HL-60/S4 treated with phorbol 12-myristate 13-acetate at 8.2 ng/mL for 4 days and 3 days (cell line): ENCODE results near the gene UFSP1.
"Not testable (repeated sequence)": the region's sequence is repeated elsewhere in the genome, so short reads cannot be mapped to it uniquely, and the experiment has no call there.

Experiments used
- in situ Hi-C: fragments of 300-500 bp; cut with MboI; formaldehyde crosslinking; loops from 2 replicates; pipeline ENCODE4 v1.15.0; 2022; ENCODE audit warnings: low sequenced_read_pairs

Gene UFSP1

GRCh38 chr7:100864263-100864845, 25.2 kb downstream of the UFSP1 start:
- in situ Hi-C loops = no loop called here

GRCh38 chr7:100863406-100863950, 26.0 kb downstream of the UFSP1 start:
- in situ Hi-C loops = no loop called here

GRCh38 chr7:100861616-100861985, 27.9 kb downstream of the UFSP1 start:
- in situ Hi-C loops = no loop called here

DNA sequence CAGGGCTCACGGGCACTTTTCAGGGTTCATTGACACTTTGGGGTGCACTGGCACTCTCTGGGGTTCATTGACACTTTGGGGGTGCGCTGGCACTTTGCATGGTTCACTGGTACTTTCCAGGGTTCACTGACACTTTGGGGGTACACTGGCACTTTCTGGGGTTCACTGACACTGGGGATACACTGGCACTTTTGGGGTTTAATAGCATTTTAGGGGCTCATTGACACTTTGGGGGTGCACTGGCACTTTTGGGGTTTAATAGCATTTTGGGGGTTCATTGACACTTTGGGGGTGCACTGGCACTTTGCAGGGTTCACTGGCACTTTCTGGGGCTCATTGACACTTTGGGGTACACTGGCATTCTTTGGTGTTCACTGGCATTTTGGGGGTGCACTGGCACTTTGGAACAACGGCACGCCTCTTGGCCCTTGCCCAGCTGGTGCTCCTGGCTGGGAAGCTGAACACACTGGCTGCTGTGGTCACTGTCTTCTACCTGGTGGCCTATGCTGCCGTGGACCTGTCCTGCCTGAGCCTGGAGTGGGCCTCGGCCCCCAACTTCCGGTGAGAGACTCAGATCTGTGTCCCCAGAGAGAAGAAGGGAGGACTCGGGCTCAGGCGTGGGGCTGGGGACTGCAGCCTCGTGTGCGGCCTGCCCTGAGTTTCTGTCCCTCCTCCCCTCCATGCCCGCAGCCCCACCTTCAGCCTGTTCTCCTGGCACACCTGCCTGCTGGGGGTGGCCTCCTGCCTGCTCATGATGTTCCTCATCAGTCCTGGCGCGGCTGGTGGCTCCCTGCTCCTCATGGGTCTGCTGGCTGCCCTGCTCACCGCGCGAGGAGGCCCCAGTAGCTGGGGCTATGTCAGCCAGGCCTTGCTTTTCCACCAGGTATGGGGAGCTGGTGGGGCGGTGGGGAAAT, 28.6 kb downstream of the UFSP1 start:
- in situ Hi-C loops = no loop called here

GRCh38 chr7:100859856-100860255, 29.7 kb downstream of the UFSP1 start:
- in situ Hi-C loops = no loop called here

- in situ Hi-C loops = no loop called here
Measured at GRCh38 chr7:100856871-100857282, 32.6 kb downstream of the UFSP1 start.

GRCh38 chr7:100855515-100855914, 34.0 kb downstream of the UFSP1 start:
- in situ Hi-C loops = no loop called here

DNA sequence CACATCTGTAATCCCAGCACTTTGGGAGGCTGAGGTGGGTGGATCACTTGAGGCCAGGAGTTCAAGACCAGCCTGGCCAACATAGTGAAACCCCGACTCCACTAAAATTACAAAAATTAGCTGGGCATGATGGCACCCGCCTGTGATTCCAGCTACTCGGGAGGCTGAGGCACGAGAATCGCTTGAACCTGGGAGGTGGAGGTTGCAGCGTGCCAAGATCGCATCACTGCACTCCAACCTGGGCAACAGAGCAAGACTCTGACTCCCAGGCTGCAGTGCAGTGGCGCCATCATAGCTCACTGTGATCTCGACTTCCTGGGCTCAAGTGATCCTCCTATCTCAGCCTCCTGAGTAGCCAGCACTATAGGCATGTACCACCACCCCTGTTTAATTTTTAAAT, 34.6 kb downstream of the UFSP1 start:
- in situ Hi-C loops = not testable (repeated sequence)

DNA sequence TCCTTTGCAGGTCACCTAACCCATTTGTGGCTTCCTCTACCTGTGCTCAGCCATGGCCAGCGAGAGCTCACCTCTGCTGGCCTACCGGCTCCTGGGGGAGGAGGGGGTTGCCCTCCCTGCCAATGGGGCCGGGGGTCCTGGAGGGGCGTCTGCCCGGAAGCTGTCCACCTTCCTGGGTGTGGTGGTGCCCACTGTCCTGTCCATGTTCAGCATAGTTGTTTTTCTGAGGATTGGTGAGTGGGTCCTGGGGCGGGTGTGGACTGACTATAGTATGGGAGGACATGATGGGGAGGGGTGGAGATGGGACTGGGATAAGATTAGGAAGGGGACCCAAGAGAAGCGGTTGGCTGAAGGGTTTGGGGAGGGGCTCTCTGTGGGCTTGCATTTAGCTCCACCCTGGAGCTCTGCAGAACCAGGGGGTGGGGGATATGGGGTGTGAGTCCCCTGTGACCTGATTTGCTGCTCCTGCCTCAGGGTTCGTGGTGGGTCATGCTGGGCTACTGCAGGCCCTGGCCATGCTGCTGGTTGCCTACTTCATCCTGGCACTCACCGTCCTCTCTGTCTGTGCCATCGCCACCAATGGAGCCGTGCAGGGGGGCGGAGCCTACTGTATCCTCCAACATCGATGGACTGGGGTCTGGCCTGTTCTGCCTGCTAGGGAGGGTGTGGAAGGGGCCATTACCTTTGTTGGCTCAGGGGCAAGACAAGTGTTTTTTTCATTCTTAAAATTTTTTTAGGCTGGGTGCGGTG, 35.2 kb downstream of the UFSP1 start:
- in situ Hi-C loops = no loop called here

DNA sequence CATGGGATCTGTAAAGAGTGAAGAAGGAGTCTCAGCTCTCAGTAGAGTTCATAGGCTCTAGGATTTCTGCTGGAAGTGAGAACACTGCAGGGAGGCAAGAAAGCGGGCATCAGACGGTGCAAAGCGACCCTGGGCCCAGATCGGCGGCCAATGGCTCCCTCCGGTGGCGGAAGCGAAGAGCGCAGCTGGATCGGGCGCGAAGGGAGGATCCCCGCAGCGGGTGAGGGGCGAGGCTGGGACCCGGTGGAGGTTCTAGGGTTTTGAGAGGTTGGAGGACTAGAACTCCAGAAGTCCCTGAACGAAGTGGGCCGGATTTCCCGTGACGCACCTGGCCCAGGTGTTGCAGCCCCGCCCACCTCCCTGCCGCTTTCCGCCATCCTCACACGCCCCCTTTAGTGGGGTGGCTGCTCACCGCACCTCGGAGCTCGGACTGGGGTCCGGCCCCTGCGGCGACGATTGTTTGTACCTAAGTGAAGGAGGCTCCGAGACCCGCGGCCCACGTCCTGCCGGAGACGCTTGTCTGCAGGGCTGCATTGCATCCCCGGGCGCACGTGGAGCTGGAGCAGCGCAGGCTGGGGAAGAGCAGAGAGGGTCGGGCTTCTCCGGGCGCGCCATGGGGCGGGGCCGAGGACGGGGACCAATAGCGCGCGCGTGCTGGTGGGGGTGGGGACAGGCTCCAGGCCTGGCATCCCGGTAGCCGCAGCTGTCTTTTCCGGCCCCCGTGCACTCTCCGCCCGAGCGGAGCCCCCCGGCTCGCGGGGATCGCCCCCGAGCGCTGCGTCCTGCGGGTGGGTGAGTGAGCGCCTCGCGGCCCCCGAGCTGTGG, 37.3 kb downstream of the UFSP1 start, which contains the start of gene SLC12A9:
Gene SLC12A9, plus strand, starts transcription at position 666 of the 825 bp plus-strand sequence. CDS start 1,485 bp downstream, outside the sequence.
- in situ Hi-C loops = no loop called here

DNA sequence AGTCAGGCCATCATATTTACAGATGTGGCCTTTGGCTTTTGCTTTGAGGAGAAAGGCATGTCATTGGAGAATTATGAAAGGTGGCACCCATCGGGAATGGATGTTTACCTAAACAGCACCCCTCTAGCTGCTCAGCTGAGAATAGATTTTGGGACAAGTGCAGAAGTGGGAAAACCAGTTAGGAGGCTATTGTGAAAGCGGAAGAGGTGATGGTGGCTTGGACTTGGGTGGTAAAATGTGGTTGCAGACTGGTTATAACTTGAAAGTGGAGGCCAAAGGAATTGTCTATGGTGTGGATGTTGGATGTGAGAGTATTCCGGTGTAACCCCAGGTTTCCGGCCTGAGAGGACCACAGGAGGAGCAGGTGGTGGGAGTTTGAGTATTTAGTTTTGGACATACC, 42.2 kb downstream of the UFSP1 start:
- in situ Hi-C loops = no loop called here

DNA sequence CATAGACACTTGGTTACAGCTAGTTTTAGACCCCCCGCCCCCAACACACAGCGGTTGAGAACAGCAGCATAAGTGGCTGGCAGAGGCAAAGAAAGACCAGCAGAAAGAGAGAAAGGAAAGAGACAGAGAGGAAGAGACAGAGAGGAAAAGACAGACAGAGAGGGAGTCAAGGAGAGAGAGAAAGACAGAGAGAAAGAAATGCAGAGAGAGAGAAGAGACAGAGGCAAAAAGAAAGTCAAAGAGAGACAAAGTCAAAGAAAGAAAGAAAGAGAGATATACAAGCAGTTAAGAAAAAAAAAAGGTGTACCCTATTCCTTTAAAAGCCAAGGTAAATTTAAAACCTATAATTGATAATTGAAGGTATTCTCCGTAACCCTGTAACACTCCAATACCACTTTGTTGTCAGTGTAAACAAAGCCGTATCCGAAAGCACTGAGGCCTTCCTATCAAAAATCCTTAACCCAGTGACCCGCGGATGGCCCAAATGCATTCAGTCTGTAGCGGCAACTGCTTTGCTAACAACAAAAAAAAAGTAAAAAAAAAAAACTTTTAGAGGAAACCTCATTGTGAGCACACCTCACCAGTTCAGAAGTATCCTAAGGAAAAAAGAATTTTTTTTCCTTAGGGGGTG, 48.9 kb downstream of the UFSP1 start:
- in situ Hi-C loops = no loop called here

- in situ Hi-C loops = no loop called here
Measured at GRCh38 chr7:100839361-100839760, 50.2 kb downstream of the UFSP1 start.
